K562 (cell line): ENCODE data around the gene CHSY1. TPM values are rescaled to one million over a fixed set of nuclear protein-coding genes. Genes with fewer than 3 reads are reported as not detected.
A peak's percentile ranks its signal among the peaks of the same experiment; 100 is the strongest.

Experiments used
- ATAC-seq: fragments of 200-7000 bp; cut with Tn5 transposase; 3 replicates; pipeline ENCODE4 v1.9.1; 2020; ENCODE audit warnings: moderate library complexity
- BruUV-seq: library from RNA; stranded (reverse); fragments of 400-500 nt; replicated peaks from 2 replicates; lab custom pipeline; 2021; lab: Mats Ljungman, UMichigan
- CTCF ChIA-PET: fragments of 300-600 bp; formaldehyde crosslinking; extraction: SDS; loops from one replicate; lab custom pipeline; 2021; ENCODE audit warnings: low intra/inter-chr PET ratio; lab: Yijun Ruan, JAX
- POLR2A ChIA-PET: fragments of 300-600, 350-650 bp; sonication (Branson Sonifier 250); formaldehyde crosslinking; extraction: SDS; loops from one replicate; lab custom pipeline; 2021; ENCODE audit warnings: antibody characterized with exemption, inconsistent platforms; lab: Yijun Ruan, JAX
- DNase-seq, 4 experiments: peaks; one replicate each; pipeline versions ENCODE4 v3.0.0 to v3.0.0-alpha.2; 2011 to 2018; ENCODE audit warnings: low spot score in 3 of 4, mixed read lengths in 3 of 4; ENCODE audit errors: extremely low read depth in 1 of 4
- FAIRE-seq: peaks from 2 replicates; lab custom pipeline; 2011; peaks lifted over from hg19 to GRCh38; lab: Jason Lieb, UNC
- H2AFZ ChIP-seq: 2 replicates; pipeline ENCODE4 v1.6.0; 2011; ENCODE audit warnings: low read depth, low read length, control low read depth, inconsistent platforms
- H3K27ac ChIP-seq: fragments of 200-600 bp; 3 replicates; pipeline ENCODE4 v1.8.0; 2011; ENCODE audit warnings: low read depth, mild to moderate bottlenecking, control low read depth, inconsistent platforms, low read length, moderate library complexity, mixed read lengths; ENCODE audit errors: extremely low read depth
- H3K27me3 ChIP-seq, 2 experiments: fragments of 300-600 bp in 1 of 2; 2 replicates in 1 of 2; 3 replicates in 1 of 2; pipeline versions ENCODE4 v1.6.0 to v1.8.0; 2011; ENCODE audit warnings: inconsistent platforms in 2 of 2, low read length in 2 of 2, mild to moderate bottlenecking in 1 of 2, mixed read lengths in 1 of 2, moderate library complexity in 1 of 2; ENCODE audit not compliant: control insufficient read depth in 2 of 2, insufficient read depth in 2 of 2
- H3K36me3 ChIP-seq: fragments of 300-600 bp; 3 replicates; pipeline ENCODE4 v1.8.0; 2011; ENCODE audit warnings: mild to moderate bottlenecking, low read length, inconsistent platforms; ENCODE audit not compliant: control insufficient read depth, insufficient read depth
- H3K4me1 ChIP-seq, 2 experiments: fragments of 200-600 bp in 1 of 2; replicated peaks in 1 of 2; 2 replicates in 1 of 2; 3 replicates in 1 of 2; pipeline versions ENCODE4 v1.5.1 to v1.8.0; 2011; ENCODE audit warnings: inconsistent platforms in 2 of 2, low read length in 2 of 2, mild to moderate bottlenecking in 1 of 2, mixed read lengths in 1 of 2, moderate library complexity in 1 of 2; ENCODE audit not compliant: control insufficient read depth in 2 of 2, insufficient read depth in 2 of 2
- H3K4me2 ChIP-seq: 2 replicates; pipeline ENCODE4 v1.6.1; 2011; ENCODE audit warnings: low read length, control low read depth, inconsistent platforms, mixed read lengths; ENCODE audit not compliant: insufficient read depth
- H3K4me3 ChIP-seq: fragments of 200-600 bp; sonication (generic), shearing (Covaris generic); 2 replicates; pipeline ENCODE4 v1.5.1; 2016; ENCODE audit warnings: control low read depth, inconsistent platforms
- H3K79me2 ChIP-seq: fragments of 200-600 bp; 3 replicates; pipeline ENCODE4 v1.8.0; 2011; ENCODE audit warnings: low read length, inconsistent platforms; ENCODE audit not compliant: control insufficient read depth, insufficient read depth
- H3K9ac ChIP-seq, 2 experiments: 2 replicates each; pipeline versions ENCODE4 v1.6.0 to v1.6.1; 2011; ENCODE audit warnings: low read depth in 2 of 2, low read length in 2 of 2, control low read depth in 1 of 2, inconsistent platforms in 1 of 2, mild to moderate bottlenecking in 1 of 2, mixed read lengths in 1 of 2; ENCODE audit not compliant: insufficient read depth in 1 of 2
- H3K9me1 ChIP-seq: one replicate; pipeline ENCODE4 v1.6.0; 2011; ENCODE audit warnings: inconsistent platforms, mild to moderate bottlenecking, low read length, moderate library complexity; ENCODE audit not compliant: control insufficient read depth, insufficient read depth
- H3K9me3 ChIP-seq: replicated peaks from 2 replicates; pipeline ENCODE4 v1.5.1; 2011; ENCODE audit warnings: low read depth, low read length, inconsistent platforms; ENCODE audit not compliant: control insufficient read depth, insufficient read depth
- H4K20me1 ChIP-seq: replicated peaks from 2 replicates; pipeline ENCODE4 v1.6.1; 2011; ENCODE audit warnings: low read length, inconsistent platforms, mixed read lengths; ENCODE audit not compliant: control insufficient read depth, insufficient read depth
- C11orf30 ChIP-seq: fragments of 450-650 bp; IDR thresholded peaks from 2 replicates; pipeline ENCODE4 v1.6.1; 2016; ENCODE audit warnings: low read depth, mild to moderate bottlenecking
- CEBPB ChIP-seq: fragments of 450-650 bp; IDR thresholded peaks from 2 replicates; pipeline ENCODE4 v1.6.1; 2016; ENCODE audit warnings: missing genetic modification characterization, missing compliant biosample characterization
- CEBPG ChIP-seq, 3 experiments: fragments of 200-800 bp in 1 of 3; sonication (Bioruptor generic) in 1 of 3; sonication (generic) in 1 of 3; formaldehyde crosslinking in 1 of 3; IDR thresholded peaks in 2 of 3; conservative IDR thresholded peaks in 1 of 3; 2 replicates each; pipeline versions ENCODE4 v1.6.1 to v1.8.0; 2016 to 2022; ENCODE audit warnings: missing compliant biosample characterization in 2 of 3, missing genetic modification characterization in 2 of 3, mild to moderate bottlenecking in 1 of 3, missing genetic modification reagents in 1 of 3
- MAFF ChIP-seq: IDR thresholded peaks from 2 replicates; pipeline ENCODE4 v1.6.1; 2012; ENCODE audit warnings: low read length, improper control_type of control experiment
- MAFG ChIP-seq: fragments of 450-650 bp; conservative IDR thresholded peaks from 2 replicates; pipeline ENCODE4 v1.6.1; 2016; ENCODE audit warnings: missing genetic modification characterization, missing compliant biosample characterization
- TSC22D4 ChIP-seq: fragments of 450-650 bp; IDR thresholded peaks from 2 replicates; pipeline ENCODE4 v1.6.1; 2016; ENCODE audit warnings: missing genetic modification characterization, missing biosample characterization, control low read depth
- ZNF316 ChIP-seq: fragments of 450-650 bp; IDR thresholded peaks from 2 replicates; pipeline ENCODE4 v1.6.1; 2016
- ZNF766 ChIP-seq: fragments of 200-800 bp; sonication (Bioruptor generic); conservative IDR thresholded peaks from 2 replicates; pipeline ENCODE4 v1.6.1; 2016; ENCODE audit warnings: missing genetic modification characterization, missing compliant biosample characterization
- ZNF780A ChIP-seq: fragments of 250-450 bp; sonication (Bioruptor Pico); IDR thresholded peaks from 2 replicates; pipeline ENCODE4 v1.5.0; 2021; ENCODE audit warnings: mild to moderate bottlenecking
- WGBS: fragments of 100-300 bp; shearing (Covaris generic); methylation state at CpG from one replicate; pipeline ENCODE4 v1.1.6; 2016; ENCODE audit warnings: low coverage, mixed read lengths; ENCODE audit not compliant: insufficient coverage; ENCODE audit errors: missing lambda C conversion rate; 5-methylcytosine and 5-hydroxymethylcytosine counted together
- in situ Hi-C: fragments of 300-500 bp; cut with MboI; formaldehyde crosslinking; loops from 4 replicates; pipeline ENCODE4 v1.15.0; 2018; ENCODE audit warnings: inconsistent platforms, mixed read lengths
- intact Hi-C: fragments of 100-400 bp; cut with micrococcal nuclease; formaldehyde crosslinking; loops from 2 replicates; pipeline ENCODE4 v1.14.2; 2022
- polyA plus RNA-seq, 8 experiments: library from polyadenylated mRNA; depleted of rRNA in 4 of 8; stranded (reverse) in 5 of 8; unstranded in 3 of 8; fragments of >200 nt; fragmentation: Nextera tagmentation in 2 of 8; fragmentation: Illumina TruSeq in 1 of 8; extraction: Ambion mirVana in 2 of 8; extraction: Trizol in 1 of 8; gene quantifications; 2 replicates each; pipeline versions ENCODE4 v1.2.1 to v1.2.3, GENCODE V29; 2011 to 2014; ENCODE audit warnings: inconsistent platforms in 1 of 8, missing spikeins in 1 of 8
- total RNA-seq, 7 experiments: library from RNA; depleted of rRNA in 6 of 7; stranded (reverse); fragments of >200 nt in 6 of 7; fragmentation: Illumina TruSeq in 2 of 7; extraction: Trizol in 2 of 7; gene quantifications; 2 replicates each; pipeline versions ENCODE4 v1.2.1 to v1.2.3, GENCODE V29; 2011 to 2021; ENCODE audit warnings: low replicate concordance in 1 of 7
- TF ChIP-seq, protein P1 (sequence below), 2 experiments: fragments of 450-650 bp in 1 of 2; sonication (generic) in 1 of 2; formaldehyde crosslinking in 1 of 2; IDR thresholded peaks in 1 of 2; conservative IDR thresholded peaks in 1 of 2; 2 replicates each; pipeline versions ENCODE4 v1.6.1 to v1.8.1; 2016 to 2023; ENCODE audit warnings: mild to moderate bottlenecking in 2 of 2, moderate library complexity in 2 of 2, inconsistent platforms in 1 of 2, missing genetic modification reagents in 1 of 2

The CHSY1 gene
- total and polyA plus RNA-seq, 9 of the 15 experiments (the other 6 are each of a cell fraction or from before 2014, with no cell fraction given), result 7.0 to 16.4 (median 13.4) TPM

DNA sequence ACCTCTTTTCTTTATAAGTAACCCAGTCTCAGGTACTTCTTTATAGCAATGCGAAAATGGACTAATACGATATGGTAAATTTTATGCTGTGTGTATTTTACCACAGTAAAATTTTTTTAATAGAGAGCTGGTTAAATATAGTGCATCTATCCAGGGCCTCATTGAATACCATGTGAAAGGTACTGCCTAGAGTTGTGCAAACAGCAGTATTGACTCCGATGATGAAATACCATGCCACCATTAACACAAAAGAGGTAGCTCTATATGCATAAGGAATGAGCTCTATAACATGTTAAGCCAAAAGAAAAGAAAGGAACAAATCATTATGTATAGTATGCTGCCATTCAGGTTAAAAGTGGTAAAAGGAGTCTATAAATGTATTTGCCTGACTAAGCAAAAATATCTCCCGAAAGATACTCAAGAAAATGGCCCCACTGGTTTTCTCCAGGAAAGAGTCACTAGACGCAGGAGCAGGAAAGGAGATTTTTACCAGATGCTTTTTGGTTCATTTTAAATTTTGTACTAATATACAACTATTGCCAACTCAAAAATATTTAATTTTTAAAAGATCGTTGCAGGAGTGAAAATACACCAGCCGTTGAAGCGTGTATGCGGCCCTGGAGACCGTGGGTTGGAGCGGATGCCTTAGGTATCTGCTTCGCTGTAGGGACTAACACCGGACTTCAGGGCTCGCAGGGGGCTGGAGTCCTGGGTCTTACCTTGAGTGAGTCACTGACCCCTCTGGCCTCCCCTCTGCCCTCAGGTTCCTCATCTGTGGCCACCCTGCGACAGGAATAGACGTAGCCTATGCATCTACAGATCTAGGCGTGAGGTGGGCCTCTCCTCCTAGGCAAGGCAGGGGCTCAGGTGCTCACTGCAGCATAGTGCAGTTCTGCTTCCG is 120.1 kb downstream of the CHSY1 start:
- H3K4me2 ChIP-seq, result no peak overlapping the region
- CTCF ChIA-PET, result no interaction called here
- no peak overlapping the region for H3K4me3 ChIP-seq
- no TSS peak for BruUV-seq
- H3K4me1 ChIP-seq, result peaks cover 0 to 14% of the 10 kb centered on the region in 2 experiments; a peak in 2 of 5 replicates
- no peaks in the 10 kb centered on the region for H3K36me3 ChIP-seq
- TF ChIP-seq ZNF780A (CRISPR knock-in tag) (no peak), TSC22D4 (tag) (no peak), C11orf30 (peak; percentile 63; the same call in 1 of the 2 replicates), CEBPB (tag) (0 out of 2 replicates have a peak, but pooled peaks have one; percentile 6), MAFG (tag) (peak; percentile 45), ZNF766 (0 out of 2 replicates have a peak, but pooled peaks have one; percentile 29), CEBPG (CRISPR knock-in tag; IDR thresholded peaks at IDR 0.05) (no peak), CEBPG (tag; conservative IDR thresholded peaks at IDR 0.05 in 1 of 2, IDR thresholded peaks at IDR 0.05 in 1 of 2) (peak in 1 of 2 experiments; percentile 35; a peak in 1 of 4 replicates), ZNF316 (peak; percentile 80), MAFF (peak; percentile 23; the same call in 1 of the 2 replicates)
- TF ChIP-seq, protein P1, sequence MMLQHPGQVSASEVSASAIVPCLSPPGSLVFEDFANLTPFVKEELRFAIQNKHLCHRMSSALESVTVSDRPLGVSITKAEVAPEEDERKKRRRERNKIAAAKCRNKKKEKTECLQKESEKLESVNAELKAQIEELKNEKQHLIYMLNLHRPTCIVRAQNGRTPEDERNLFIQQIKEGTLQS (IDR thresholded peaks at IDR 0.05), result peak; percentile 40
- TF ChIP-seq, protein P1 (CRISPR knock-in tag; conservative IDR thresholded peaks at IDR 0.05), result no peak
- TF ChIP-seq, all 486 proteins: peak for 8
- in situ Hi-C loops (no loop called here), intact Hi-C loops (no loop called here)
- FAIRE-seq, result no peak
- no peak overlapping the region for H2AFZ ChIP-seq
- H3K9ac ChIP-seq, result no peak overlapping the region
- POLR2A ChIA-PET, result no interaction called here
- ATAC-seq, result no peak
- H3K9me3 ChIP-seq, result peaks cover 6% of the 10 kb centered on the region
- H4K20me1 ChIP-seq, result no peaks in the 10 kb centered on the region
- WGBS, result 55% methylated on average over 16 of the region's 18 CpGs
- H3K9me1 ChIP-seq, result no peaks in the 10 kb centered on the region
- no peaks in the 10 kb centered on the region for H3K79me2 ChIP-seq
- H3K27ac ChIP-seq, result no peak overlapping the region
- DNase-seq, result no peak
- peaks cover 0 to 15% of the 10 kb centered on the region in 2 experiments; a peak in 2 of 5 replicates for H3K27me3 ChIP-seq
